Measurements from ENCODE around the gene NPSR1.

NPSR1 gene

GRCh38 chr7:34723866-34724490, 66.0 kb downstream of the NPSR1 start:
- DNase-seq: no peak

DNA sequence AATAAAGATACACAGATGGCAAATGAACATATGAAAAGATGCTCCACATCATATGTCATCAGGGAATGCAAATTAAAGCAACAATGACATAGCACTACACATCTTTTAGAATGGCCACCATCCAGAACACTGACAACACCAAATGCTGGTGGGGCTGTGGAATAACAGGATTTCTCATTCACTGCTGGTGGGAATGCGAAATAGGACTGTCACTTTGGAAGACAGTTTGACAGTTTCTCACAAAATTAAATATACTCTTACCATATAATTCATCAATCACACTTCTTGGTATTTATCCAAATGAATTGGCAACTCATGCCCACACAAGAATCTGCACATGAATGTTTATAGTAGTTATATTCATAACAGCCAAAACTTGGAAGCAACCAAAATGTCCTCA, 68.2 kb downstream of the NPSR1 start:
- no peak for DNase-seq

GRCh38 chr7:34727464-34727995, 69.5 kb downstream of the NPSR1 start:
- DNase-seq: peak; percentile 63

DNA sequence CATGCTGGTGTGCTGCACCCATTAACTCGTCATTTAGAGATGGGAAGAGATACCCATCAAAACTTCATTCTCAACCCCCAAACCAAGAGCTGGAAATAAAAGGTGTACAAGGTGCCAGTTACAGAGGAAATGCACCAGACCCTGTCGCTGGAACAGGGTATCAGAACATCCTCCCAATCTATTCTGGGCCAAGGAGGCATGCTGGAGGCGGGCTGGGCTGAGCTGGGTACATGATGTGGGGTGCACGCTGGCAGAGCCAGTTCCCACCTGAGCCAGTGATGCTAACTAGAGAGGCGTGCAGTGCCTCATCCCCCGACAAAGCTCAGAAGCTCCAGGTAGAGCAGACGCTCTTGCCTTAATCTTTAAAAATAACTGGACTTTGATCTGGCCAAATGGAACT, 70.1 kb downstream of the NPSR1 start:
- no peak for DNase-seq

- no peak for DNase-seq
These were observed 76.8 kb downstream of the NPSR1 start for GRCh38 chr7:34734771-34735170.

- DNase-seq: no peak
These were observed 77.5 kb downstream of the NPSR1 start for GRCh38 chr7:34735526-34735925.

DNA sequence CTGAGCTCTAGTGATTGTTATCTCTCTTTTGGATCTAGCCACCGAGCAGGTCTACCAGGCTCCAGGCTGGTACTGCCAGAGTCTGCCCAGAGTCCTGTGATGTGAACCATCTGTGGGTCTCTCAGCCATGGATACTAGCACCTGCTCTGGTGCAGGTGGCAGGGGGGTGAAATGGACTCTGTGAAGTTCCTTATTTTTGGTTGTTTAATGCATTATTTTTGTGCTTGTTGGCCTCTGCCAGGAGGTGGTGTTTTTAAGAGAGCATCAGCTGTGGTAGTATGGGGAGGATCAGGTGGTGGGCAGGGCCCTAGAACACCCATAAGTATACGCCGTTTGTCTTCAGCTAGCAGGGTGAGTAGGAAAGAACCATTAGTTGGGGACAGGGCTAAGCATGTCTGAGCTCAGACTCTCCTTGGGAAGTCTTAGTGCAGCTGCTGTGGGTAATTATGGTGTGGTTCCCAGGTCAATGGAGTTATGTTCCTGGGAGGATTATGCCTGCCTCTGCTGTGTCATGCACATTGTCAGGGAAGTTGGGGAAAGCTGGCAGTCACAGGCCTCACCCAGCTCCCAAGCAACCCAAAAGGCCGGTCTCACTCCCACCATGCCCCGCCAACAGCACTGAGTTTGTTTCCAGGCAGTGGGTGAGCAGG, 81.8 kb downstream of the NPSR1 start:
- no peak for DNase-seq

DNA sequence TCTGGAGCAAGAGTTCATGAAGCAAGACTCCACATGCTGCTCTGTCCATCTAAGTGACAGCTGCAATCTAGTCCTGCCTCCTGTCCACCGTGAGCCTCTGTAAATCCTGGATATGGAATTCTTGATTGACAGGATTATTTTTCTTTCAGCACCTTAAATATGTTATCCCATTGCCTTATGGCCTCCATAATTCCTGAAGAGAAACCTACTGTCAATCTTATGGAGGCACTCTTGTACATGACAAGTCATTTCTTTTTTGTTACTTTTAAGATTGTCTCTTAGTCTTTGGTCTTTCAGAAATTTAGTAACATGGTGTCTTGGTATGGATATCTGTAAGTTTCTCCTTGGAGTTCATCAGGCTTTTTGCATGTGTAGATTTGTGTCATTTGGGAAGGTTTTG, 82.8 kb downstream of the NPSR1 start:
- DNase-seq: no peak

GRCh38 chr7:34747176-34747781, 89.3 kb downstream of the NPSR1 start:
- no peak for DNase-seq

GRCh38 chr7:34747867-34748727, 90.1 kb downstream of the NPSR1 start:
- peak; percentile 94 for DNase-seq

DNA sequence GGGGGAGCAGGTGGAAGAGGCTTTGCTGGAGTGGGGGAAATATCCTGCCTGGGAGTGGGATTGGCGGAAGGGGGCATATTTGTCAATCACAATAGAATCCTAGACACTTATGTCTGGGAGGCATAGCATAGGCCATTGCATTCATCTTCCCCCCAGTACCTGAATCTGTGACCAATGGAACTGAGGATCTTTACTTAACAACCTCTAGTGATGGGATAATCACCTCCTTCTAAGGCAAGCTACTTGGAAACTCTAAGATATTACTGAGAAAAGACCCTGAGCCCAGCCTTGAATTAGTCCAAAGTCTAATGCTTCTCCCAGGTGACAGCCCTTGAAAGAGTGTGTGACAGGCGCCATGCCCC, 90.7 kb downstream of the NPSR1 start:
- DNase-seq: no peak

DNA sequence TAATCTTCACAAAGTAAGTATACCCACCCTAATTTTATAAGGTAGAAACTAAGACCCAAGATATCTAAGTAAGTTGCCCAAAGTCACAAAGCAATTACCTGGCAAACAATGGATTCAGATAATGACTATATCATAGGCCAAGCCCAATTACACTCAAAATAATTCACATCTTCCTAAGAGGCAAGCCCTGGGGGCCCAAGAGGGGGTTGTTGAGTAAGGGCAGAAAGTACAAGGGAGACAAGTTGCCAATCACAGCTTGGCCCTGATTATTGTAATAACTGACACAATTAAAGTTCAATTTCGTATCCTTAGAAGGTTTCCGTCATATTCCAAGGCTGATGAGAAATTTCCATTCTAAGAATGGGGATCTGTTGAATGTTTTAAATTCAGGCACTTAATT, 91.4 kb downstream of the NPSR1 start:
- DNase-seq: no peak

- no peak for DNase-seq
These were observed 92.2 kb downstream of the NPSR1 start for GRCh38 chr7:34750209-34750608.

- DNase-seq: no peak
These were observed 92.6 kb downstream of the NPSR1 start for GRCh38 chr7:34750636-34751035.

GRCh38 chr7:34751725-34752643, 94.0 kb downstream of the NPSR1 start:
- DNase-seq: no peak

GRCh38 chr7:34752929-34753328, 94.9 kb downstream of the NPSR1 start:
- no peak for DNase-seq

DNA sequence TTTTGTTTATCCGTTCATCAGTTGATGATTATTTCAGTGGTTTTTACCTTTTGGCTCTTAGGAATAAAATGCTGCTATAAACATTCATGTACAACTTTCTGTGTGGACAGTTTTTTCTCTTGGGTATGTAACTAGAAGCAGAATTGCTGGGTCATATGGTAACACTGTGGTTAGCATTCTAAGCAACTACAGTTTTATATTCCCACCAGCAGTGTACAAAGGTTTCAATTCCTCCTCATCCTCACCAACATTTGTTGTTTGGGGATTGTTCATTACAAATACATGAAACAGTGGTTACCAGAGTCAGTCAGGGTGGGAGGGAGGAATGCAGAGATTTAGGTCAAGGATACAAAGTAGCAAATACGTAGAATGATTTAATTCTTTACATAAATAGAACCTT, 97.0 kb downstream of the NPSR1 start:
- no peak for DNase-seq

DNA sequence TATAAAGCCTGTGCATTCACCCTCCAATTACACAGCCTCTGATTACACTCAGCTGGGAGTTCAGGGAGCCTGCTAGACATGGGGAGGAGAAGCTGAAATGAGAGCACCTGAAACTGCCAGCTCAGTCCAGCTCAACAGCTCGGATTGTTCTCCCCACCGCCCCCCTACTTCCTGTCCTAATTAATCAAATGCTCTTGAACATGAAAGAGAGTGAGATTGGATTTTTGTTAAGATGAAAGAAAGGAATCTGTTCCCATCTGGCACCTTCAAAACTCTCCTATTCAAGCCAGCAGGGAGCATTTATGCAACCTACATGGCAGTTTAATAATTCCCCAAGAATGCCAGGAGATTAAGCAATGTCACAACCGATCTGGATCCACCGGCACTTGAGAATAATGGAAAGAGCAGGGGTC, 98.0 kb downstream of the NPSR1 start:
- DNase-seq: peak; percentile 35

- no peak for DNase-seq
These were observed 98.7 kb downstream of the NPSR1 start for GRCh38 chr7:34756691-34757090.

- no peak for DNase-seq
These were observed 99.6 kb downstream of the NPSR1 start for GRCh38 chr7:34757570-34758110.

DNA sequence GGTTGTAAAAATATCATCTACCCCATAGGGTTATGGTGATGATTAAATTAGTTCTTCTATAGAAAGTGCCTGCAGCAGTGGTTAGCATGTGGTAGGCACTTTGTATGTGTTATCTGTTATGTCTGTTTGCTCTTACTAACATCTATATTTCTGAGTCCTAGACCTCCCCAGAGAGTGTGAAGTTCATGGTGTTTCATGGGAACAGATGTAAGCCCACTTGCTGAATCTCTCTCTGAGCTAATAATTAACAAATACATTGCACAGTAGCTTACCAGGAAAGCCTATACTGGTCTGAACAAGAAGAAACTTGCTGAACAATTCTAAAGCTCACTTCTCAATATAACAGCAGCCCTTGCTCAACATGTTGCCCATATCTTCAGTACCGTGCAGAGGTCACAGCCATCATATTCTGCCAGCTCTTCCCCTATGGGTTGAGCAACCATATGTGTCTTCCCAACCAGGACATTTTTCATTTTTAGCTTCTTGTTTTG, 100.1 kb downstream of the NPSR1 start:
- peak; percentile 38 for DNase-seq
